Thyroid gland (tissue), 4 donors: ENCODE measurements around the gene DCTN3. TPM values are rescaled to one million over a fixed set of nuclear protein-coding genes. Genes with fewer than 3 reads are reported as not detected.

Source experiments
- DNase-seq, 2 donors: peaks; one replicate each; pipeline ENCODE4 v3.0.0-alpha.2; 2019
- H3K27ac ChIP-seq, 3 donors: fragments of 200-600 bp; sonication (generic); 1 replicate in 2 of 3; 2 replicates in 1 of 3; pipeline ENCODE4 v1.5.1; 2016 to 2019; ENCODE audit warnings: mild to moderate bottlenecking in 1 of 3, moderate library complexity in 1 of 3
- H3K27me3 ChIP-seq: fragments of 200-600 bp; sonication (generic); one replicate; pipeline ENCODE4 v1.5.1; 2019
- H3K36me3 ChIP-seq, 2 donors: fragments of 200-600 bp; sonication (generic); one replicate each; pipeline ENCODE4 v1.5.1; 2016 to 2019
- H3K4me1 ChIP-seq, 2 donors: fragments of 200-600 bp; sonication (generic); one replicate each; pipeline ENCODE4 v1.5.1; 2017 to 2019
- H3K4me3 ChIP-seq, 3 donors: fragments of 200-600 bp; sonication (generic); replicated peaks in 1 of 3; 1 replicate in 2 of 3; 2 replicates in 1 of 3; pipeline ENCODE4 v1.5.1; 2016; ENCODE audit warnings: mild to moderate bottlenecking in 1 of 3
- H3K9me3 ChIP-seq: fragments of 200-600 bp; sonication (generic); one replicate; pipeline ENCODE4 v1.5.1; 2017
- CTCF ChIP-seq, 6 experiments: fragments of 200-600 bp in 3 of 6; fragments of 450-650 bp in 3 of 6; sonication (generic) in 3 of 6; IDR thresholded peaks; one replicate each; pipeline ENCODE4 v1.5.1; 2016 to 2019; ENCODE audit warnings: antibody characterized with exemption in 6 of 6, mild to moderate bottlenecking in 2 of 6, inconsistent platforms in 1 of 6, moderate library complexity in 1 of 6
- POLR2A ChIP-seq, 2 donors: fragments of 450-650 bp; IDR thresholded peaks; one replicate each; pipeline ENCODE4 v1.6.1; 2017; ENCODE audit warnings: antibody characterized with exemption in 2 of 2, mild to moderate bottlenecking in 2 of 2, moderate library complexity in 1 of 2
- WGBS, 2 donors: methylation state at CpG; one replicate each; pipeline ENCODE4 v1.1.5; 2017; 5-methylcytosine and 5-hydroxymethylcytosine counted together
- intact Hi-C: fragments of 100-400 bp; cut with DNase I; formaldehyde crosslinking; loops from one replicate; pipeline ENCODE4 v1.15.1; 2023
- total RNA-seq, 4 donors: library from RNA; depleted of rRNA; stranded (reverse); fragments of >200 nt; gene quantifications; one replicate each; pipeline ENCODE4 v1.2.3, GENCODE V29; 2016

The DCTN3 gene
- total RNA-seq, 4 donors from 2014 or later, result 54.6 to 140 (median 89.2) TPM

- no peaks in the 10 kb centered on the region for H3K27me3 ChIP-seq
- TF ChIP-seq POLR2A (IDR thresholded peaks at IDR 0.05) (no peak), CTCF (IDR thresholded peaks at IDR 0.05) (no peak)
- intact Hi-C loops, result no loop called here
- no peaks in the 10 kb centered on the region for H3K36me3 ChIP-seq
- H3K4me3 ChIP-seq, result no peak overlapping the region
- H3K27ac ChIP-seq, result no peak overlapping the region
- no peak for DNase-seq
- no peaks in the 10 kb centered on the region for H3K9me3 ChIP-seq
- 87 to 96% methylated on average over 4 to 5 of the region's 5 CpGs for WGBS, 2 donors
- H3K4me1 ChIP-seq, result peaks cover 32 to 36% of the 10 kb centered on the region in 2 donors
Observed at GRCh38 chr9:34656992-34657391, 36.7 kb upstream of the DCTN3 start.

- no peak overlapping the region for H3K4me3 ChIP-seq
- TF ChIP-seq POLR2A (IDR thresholded peaks at IDR 0.05), result no peak
- no peak for TF ChIP-seq CTCF (IDR thresholded peaks at IDR 0.05)
- DNase-seq, result no peak
- H3K4me1 ChIP-seq, result peaks cover 44 to 50% of the 10 kb centered on the region in 2 donors
- WGBS, 2 donors, result 68 to 74% methylated on average over 4 to 5 of the region's 5 CpGs
- no peaks in the 10 kb centered on the region for H3K27me3 ChIP-seq
- intact Hi-C loops, result no loop called here
- no peaks in the 10 kb centered on the region for H3K9me3 ChIP-seq
- H3K27ac ChIP-seq, result peak overlapping the region in 1 of 3 donors; percentile 32
- H3K36me3 ChIP-seq, result no peaks in the 10 kb centered on the region
Observed at GRCh38 chr9:34655394-34655793, 35.1 kb upstream of the DCTN3 start.

- Histone ChIP-seq H3K9me3 (no peaks in the 10 kb centered on the region), H3K4me1 (peaks cover 44 to 50% of the 10 kb centered on the region in 2 donors), H3K27ac (peak overlapping the region; percentile 22 to 88 (median 84)), H3K4me3 (no peak overlapping the region), H3K27me3 (no peaks in the 10 kb centered on the region), H3K36me3 (peaks cover 1 to 2% of the 10 kb centered on the region in 2 donors)
- intact Hi-C loops, result no loop called here
- WGBS, 2 donors, result 22 to 34% methylated on average over 10 of the region's 11 CpGs
- peak; percentile 90 for DNase-seq
- TF ChIP-seq POLR2A (IDR thresholded peaks at IDR 0.05) (no peak), CTCF (IDR thresholded peaks at IDR 0.05) (no peak)
Observed at GRCh38 chr9:34654323-34655051, 34.2 kb upstream of the DCTN3 start.

GRCh38 chr9:34653151-34654072, 33.1 kb upstream of the DCTN3 start:
- no peak for TF ChIP-seq POLR2A (IDR thresholded peaks at IDR 0.05)
- no peak for TF ChIP-seq CTCF (IDR thresholded peaks at IDR 0.05)
- 46 to 47% methylated on average over 11 of the region's 11 CpGs for WGBS, 2 donors
- Histone ChIP-seq H3K4me1 (peaks cover 44 to 50% of the 10 kb centered on the region in 2 donors), H3K36me3 (peaks cover 7 to 12% of the 10 kb centered on the region in 2 donors), H3K27ac (peak overlapping the region; percentile 26 to 88 (median 84)), H3K4me3 (no peak overlapping the region), H3K9me3 (no peaks in the 10 kb centered on the region), H3K27me3 (no peaks in the 10 kb centered on the region)
- intact Hi-C loops, result no loop called here
- no peak for DNase-seq
